Upper lobe of left lung (tissue), 4 donors: ENCODE results near the gene STXBP6.

Experiments
- EP300 ChIP-seq, 4 donors: sonication (generic); formaldehyde crosslinking; IDR thresholded peaks; one replicate each; pipeline ENCODE4 v1.5.1; 2017; ENCODE audit warnings: antibody characterized with exemption in 4 of 4, control low read depth in 2 of 4
- POLR2A ChIP-seq, 4 donors: fragments of 450-650 bp; IDR thresholded peaks; one replicate each; pipeline ENCODE4 v1.5.1; 2016 to 2017; ENCODE audit warnings: antibody characterized with exemption in 4 of 4, mild to moderate bottlenecking in 2 of 4
- POLR2AphosphoS5 ChIP-seq, 2 donors: sonication (generic); formaldehyde crosslinking; IDR thresholded peaks; one replicate each; pipeline ENCODE4 v1.5.1; 2017; ENCODE audit warnings: antibody characterized with exemption in 2 of 2
- TF ChIP-seq, protein P1 (sequence below), 6 experiments: fragments of 450-650 bp in 4 of 6; fragments of 200-600 bp in 2 of 6; sonication (generic) in 2 of 6; IDR thresholded peaks; one replicate each; pipeline ENCODE4 v1.5.1; 2016 to 2019; ENCODE audit warnings: antibody characterized with exemption in 6 of 6

DNA sequence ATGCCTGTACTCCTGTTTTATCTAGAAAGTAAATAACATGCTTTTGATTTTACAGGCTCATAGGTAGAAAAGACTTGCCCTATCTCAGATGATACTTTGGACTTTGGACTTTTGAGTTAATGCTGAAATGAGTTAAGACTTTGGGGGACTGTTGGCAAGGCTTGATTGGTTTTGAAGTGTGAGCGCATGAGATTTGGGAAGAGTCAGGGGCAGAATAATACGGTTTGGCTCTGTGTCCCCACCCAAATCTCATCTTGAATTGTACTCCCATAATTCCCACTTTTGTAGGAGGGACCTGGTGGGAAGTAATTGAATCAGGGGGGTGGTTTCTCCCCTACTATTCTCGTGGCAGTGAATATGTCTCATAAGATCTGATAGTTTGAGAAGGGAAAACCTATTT, 259.8 kb downstream of the STXBP6 start:
- TF ChIP-seq, protein P1, sequence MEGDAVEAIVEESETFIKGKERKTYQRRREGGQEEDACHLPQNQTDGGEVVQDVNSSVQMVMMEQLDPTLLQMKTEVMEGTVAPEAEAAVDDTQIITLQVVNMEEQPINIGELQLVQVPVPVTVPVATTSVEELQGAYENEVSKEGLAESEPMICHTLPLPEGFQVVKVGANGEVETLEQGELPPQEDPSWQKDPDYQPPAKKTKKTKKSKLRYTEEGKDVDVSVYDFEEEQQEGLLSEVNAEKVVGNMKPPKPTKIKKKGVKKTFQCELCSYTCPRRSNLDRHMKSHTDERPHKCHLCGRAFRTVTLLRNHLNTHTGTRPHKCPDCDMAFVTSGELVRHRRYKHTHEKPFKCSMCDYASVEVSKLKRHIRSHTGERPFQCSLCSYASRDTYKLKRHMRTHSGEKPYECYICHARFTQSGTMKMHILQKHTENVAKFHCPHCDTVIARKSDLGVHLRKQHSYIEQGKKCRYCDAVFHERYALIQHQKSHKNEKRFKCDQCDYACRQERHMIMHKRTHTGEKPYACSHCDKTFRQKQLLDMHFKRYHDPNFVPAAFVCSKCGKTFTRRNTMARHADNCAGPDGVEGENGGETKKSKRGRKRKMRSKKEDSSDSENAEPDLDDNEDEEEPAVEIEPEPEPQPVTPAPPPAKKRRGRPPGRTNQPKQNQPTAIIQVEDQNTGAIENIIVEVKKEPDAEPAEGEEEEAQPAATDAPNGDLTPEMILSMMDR (IDR thresholded peaks at IDR 0.05), result no peak
- no peak for TF ChIP-seq POLR2A (IDR thresholded peaks at IDR 0.05)
- no peak for TF ChIP-seq EP300 (IDR thresholded peaks at IDR 0.05)
- TF ChIP-seq POLR2AphosphoS5 (IDR thresholded peaks at IDR 0.05), result no peak
